IMR-90 (cell line): Measurements from ENCODE around the gene C1QTNF9B. TPM values are rescaled to one million over a fixed set of nuclear protein-coding genes. Genes with fewer than 3 reads are reported as not detected.

Experiments used
- ATAC-seq: fragments of 200-7000 bp; cut with Tn5 transposase; 2 replicates; pipeline ENCODE4 v1.9.1; 2020; ENCODE audit warnings: low read depth, mild to moderate bottlenecking, moderate library complexity
- BruUV-seq: library from RNA; stranded (reverse); fragments of 400-500 nt; replicated peaks from 2 replicates; lab custom pipeline; 2021; lab: Mats Ljungman, UMichigan
- CTCF ChIA-PET: fragments of 300-600 bp; formaldehyde crosslinking; extraction: SDS; loops from one replicate; lab custom pipeline; 2021; ENCODE audit warnings: antibody characterized with exemption; lab: Yijun Ruan, JAX
- POLR2A ChIA-PET: fragments of 300-600 bp; sonication (Branson Sonifier 250); formaldehyde crosslinking; loops from one replicate; lab custom pipeline; 2022; ENCODE audit warnings: antibody characterized with exemption; ENCODE audit not compliant: unreplicated experiment; lab: Charles Lee
- DNase-seq: peaks from one replicate; pipeline ENCODE4 v3.0.0; 2013
- H2AFZ ChIP-seq: replicated peaks from 2 replicates; pipeline ENCODE3; 2013; ENCODE audit warnings: low read length, mild to moderate bottlenecking; ENCODE audit not compliant: poor library complexity
- H2AK5ac ChIP-seq: 2 replicates; pipeline ENCODE4 v1.6.1; 2013; ENCODE audit warnings: low read depth, low read length, inconsistent platforms
- H2AK9ac ChIP-seq: replicated peaks from 2 replicates; pipeline ENCODE3; 2013; ENCODE audit warnings: mild to moderate bottlenecking, low read depth, low read length, moderate library complexity; ENCODE audit not compliant: poor library complexity
- H2BK120ac ChIP-seq: 2 replicates; pipeline ENCODE4 v1.6.1; 2013; ENCODE audit warnings: low read depth, low read length, inconsistent platforms
- H2BK15ac ChIP-seq: 3 replicates; pipeline ENCODE4 v1.6.1; 2013; ENCODE audit warnings: low read depth, low read length, inconsistent platforms
- H2BK20ac ChIP-seq: 2 replicates; pipeline ENCODE4 v1.6.1; 2013; ENCODE audit warnings: low read depth, mild to moderate bottlenecking, inconsistent platforms, low read length, moderate library complexity
- H2BK5ac ChIP-seq: 2 replicates; pipeline ENCODE4 v1.6.1; 2013; ENCODE audit warnings: mild to moderate bottlenecking, low read depth, low read length, inconsistent platforms; ENCODE audit not compliant: poor library complexity, severe bottlenecking
- H3K14ac ChIP-seq: replicated peaks from 2 replicates; pipeline ENCODE4 v1.6.1; 2013; ENCODE audit warnings: low read depth, low read length, inconsistent platforms
- H3K18ac ChIP-seq: 2 replicates; pipeline ENCODE4 v1.6.1; 2013; ENCODE audit warnings: low read depth, low read length, control low read depth
- H3K23ac ChIP-seq: 2 replicates; pipeline ENCODE4 v1.6.1; 2013; ENCODE audit warnings: low read depth, low read length, inconsistent platforms
- H3K27ac ChIP-seq: 2 replicates; pipeline ENCODE4 v1.5.1; 2013; ENCODE audit warnings: mild to moderate bottlenecking, control low read depth, low read length; ENCODE audit not compliant: insufficient read depth
- H3K27me3 ChIP-seq: 2 replicates; pipeline ENCODE4 v1.6.1; 2013; ENCODE audit warnings: low read length; ENCODE audit not compliant: control insufficient read depth, insufficient read depth
- H3K36me3 ChIP-seq: 2 replicates; pipeline ENCODE4 v1.6.1; 2013; ENCODE audit warnings: low read length, mixed read lengths; ENCODE audit not compliant: control insufficient read depth, insufficient read depth
- H3K4ac ChIP-seq: 2 replicates; pipeline ENCODE4 v1.6.1; 2013; ENCODE audit warnings: low read depth, low read length, inconsistent platforms
- H3K4me1 ChIP-seq: 2 replicates; pipeline ENCODE4 v1.6.1; 2013; ENCODE audit warnings: low read length, mixed read lengths; ENCODE audit not compliant: control insufficient read depth, insufficient read depth
- H3K4me2 ChIP-seq: 2 replicates; pipeline ENCODE4 v1.6.1; 2013; ENCODE audit warnings: low read depth, mild to moderate bottlenecking, control low read depth, low read length, moderate library complexity
- H3K4me3 ChIP-seq: 2 replicates; pipeline ENCODE4 v1.5.1; 2013; ENCODE audit warnings: low read depth, mild to moderate bottlenecking, control low read depth, low read length, moderate library complexity; ENCODE audit not compliant: insufficient read depth
- H3K56ac ChIP-seq: 2 replicates; pipeline ENCODE4 v1.6.1; 2013; ENCODE audit warnings: low read length, inconsistent platforms; ENCODE audit not compliant: insufficient read depth; ENCODE audit errors: extremely low read depth
- H3K79me1 ChIP-seq, 2 experiments: 2 replicates each; pipeline ENCODE4 v1.6.1; 2013; ENCODE audit warnings: low read length in 2 of 2, inconsistent platforms in 1 of 2, low read depth in 1 of 2
- H3K9ac ChIP-seq: 2 replicates; pipeline ENCODE4 v1.6.1; 2013; ENCODE audit warnings: low read depth, low read length, control low read depth
- H3K9me1 ChIP-seq: 2 replicates; pipeline ENCODE4 v1.6.1; 2013; ENCODE audit warnings: low read length, inconsistent platforms; ENCODE audit not compliant: insufficient read depth
- H3K9me3 ChIP-seq: 2 replicates; pipeline ENCODE4 v1.6.1; 2013; ENCODE audit warnings: low read length; ENCODE audit not compliant: control insufficient read depth, insufficient read depth
- H4K20me1 ChIP-seq: 2 replicates; pipeline ENCODE4 v1.6.1; 2013; ENCODE audit warnings: low read length, inconsistent platforms; ENCODE audit not compliant: insufficient read depth
- H4K5ac ChIP-seq: 2 replicates; pipeline ENCODE4 v1.6.1; 2013; ENCODE audit warnings: mild to moderate bottlenecking, low read depth, low read length, control low read depth
- H4K8ac ChIP-seq, 2 experiments: 2 replicates each; pipeline ENCODE4 v1.6.1; 2013; ENCODE audit warnings: low read depth in 2 of 2, low read length in 2 of 2, control low read depth in 1 of 2, inconsistent platforms in 1 of 2
- H4K91ac ChIP-seq: 2 replicates; pipeline ENCODE4 v1.6.1; 2013; ENCODE audit warnings: low read depth, low read length, inconsistent platforms; ENCODE audit not compliant: insufficient read depth
- CEBPB ChIP-seq: IDR thresholded peaks from 2 replicates; pipeline ENCODE4 v1.6.1; 2012; ENCODE audit warnings: low read depth, low read length, improper control_type of control experiment
- ELK1 ChIP-seq: fragments of 150-350 bp; IDR thresholded peaks from 2 replicates; pipeline ENCODE4 v1.6.1; 2016; ENCODE audit warnings: low read depth, mild to moderate bottlenecking, low read length, moderate library complexity, borderline replicate concordance
- WGBS, 2 experiments: methylation state at CpG; one replicate each; pipeline versions ENCODE4 v1.1.5 to v1.1.7; 2013; ENCODE audit warnings: missing lambda C conversion rate in 2 of 2; ENCODE audit not compliant: insufficient read length in 1 of 2; ENCODE audit errors: extremely low coverage in 2 of 2; 5-methylcytosine and 5-hydroxymethylcytosine counted together
- dilution Hi-C: fragments of 300-500 bp; cut with HindIII; formaldehyde crosslinking; loops from one replicate; pipeline ENCODE4 v1.14.3; 2018; ENCODE audit warnings: low sequenced_read_pairs; ENCODE audit not compliant: unreplicated experiment
- in situ Hi-C: fragments of 300-500 bp; cut with MboI; formaldehyde crosslinking; loops from 3 replicates; pipeline ENCODE4 v1.14.3; 2019; ENCODE audit warnings: low sequenced_read_pairs, inconsistent platforms, mixed read lengths
- intact Hi-C: fragments of 100-400 bp; cut with micrococcal nuclease; formaldehyde crosslinking; loops from 2 replicates; pipeline ENCODE4 v1.10.0; 2022
- polyA plus RNA-seq, 3 experiments: library from polyadenylated mRNA; depleted of rRNA; stranded (reverse); fragments of >200 nt; gene quantifications; 2 replicates each; pipeline ENCODE4 v1.2.3, GENCODE V29; 2012; ENCODE audit warnings: low replicate concordance in 1 of 3
- total RNA-seq: library from RNA; depleted of rRNA; stranded (reverse); fragments of >200 nt; gene quantifications from 2 replicates; pipeline ENCODE4 v1.2.3, GENCODE V29; 2012

The C1QTNF9B gene
- total and polyA plus RNA-seq, 2 of the 4 experiments (the other 2 are of a cell fraction) = 0.72 to 1.1 TPM

DNA sequence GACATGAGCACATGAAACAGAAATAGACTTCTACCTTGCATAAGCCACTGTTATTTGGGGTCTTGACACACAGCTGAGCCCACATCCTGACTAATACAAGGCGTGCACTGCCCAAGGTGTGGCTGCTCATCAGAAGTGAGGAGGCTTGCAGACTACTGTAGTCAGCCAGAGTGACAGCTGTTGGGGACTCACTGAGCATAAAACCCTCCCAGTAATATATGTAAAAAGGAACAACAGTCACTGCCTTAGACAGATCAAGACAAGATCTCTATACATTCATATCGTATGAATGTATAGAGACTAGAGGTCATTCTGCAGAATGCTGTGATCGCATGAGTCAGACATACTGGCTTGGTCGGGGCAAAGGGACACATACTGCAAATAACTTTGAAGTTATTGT, 4.1 kb upstream of the C1QTNF9B start:
- H3K27ac ChIP-seq = peak overlapping the region; percentile 24; the same call in 1 of the 2 replicates
- peak overlapping the region; percentile 17 for H2BK5ac ChIP-seq
- intact Hi-C loops (no loop called here), dilution Hi-C loops (no loop called here), in situ Hi-C loops (no loop called here)
- no peaks in the 10 kb centered on the region for H3K36me3 ChIP-seq
- peaks cover 10% of the 10 kb centered on the region for H3K9me1 ChIP-seq
- peak overlapping the region; percentile 78 for H2AFZ ChIP-seq
- peak overlapping the region; percentile 95 for H2BK120ac ChIP-seq
- ChIA-PET POLR2A (no interaction called here), CTCF (interaction anchor here (1.6 kb wide), 1 partner anchor 8 kb away, joined by 3 read pairs; no protein-coding TSS in a partner anchor)
- H4K8ac ChIP-seq = peak overlapping the region; percentile 3 to 67; a peak in 2 of 4 replicates
- DNase-seq = peak; percentile 61
- peak overlapping the region; percentile 86 for H3K4ac ChIP-seq
- H3K14ac ChIP-seq = peak overlapping the region; percentile 67
- H2AK5ac ChIP-seq = peak overlapping the region; percentile 85; the same call in 1 of the 2 replicates
- BruUV-seq = no TSS peak
- H3K9ac ChIP-seq = no peak overlapping the region
- TF ChIP-seq CEBPB (peak; percentile 52; the same call in 1 of the 2 replicates), ELK1 (no peak)
- H3K18ac ChIP-seq = peak overlapping the region; percentile 24
- peak overlapping the region; percentile 93; the same call in 1 of the 3 replicates for H2BK15ac ChIP-seq
- H4K5ac ChIP-seq = peak overlapping the region; percentile 27
- WGBS, 2 experiments = 0% methylated on average over 1 of the region's 4 CpGs; no CpG with 5 or more reads in 1 of the 2 experiments
- ATAC-seq = peak; percentile 19; the same call in 1 of the 2 replicates
- no peaks in the 10 kb centered on the region; the same call in 1 of the 2 replicates for H3K9me3 ChIP-seq
- no peak overlapping the region for H3K4me3 ChIP-seq
- H3K4me1 ChIP-seq = peaks cover 14% of the 10 kb centered on the region
- H3K27me3 ChIP-seq = no peaks in the 10 kb centered on the region
- H4K91ac ChIP-seq = peak overlapping the region; percentile 57
- H3K4me2 ChIP-seq = no peak overlapping the region
- H3K79me1 ChIP-seq = no peaks in the 10 kb centered on the region
- H2AK9ac ChIP-seq = no peak overlapping the region
- peak overlapping the region; percentile 97 for H2BK20ac ChIP-seq
- peak overlapping the region; percentile 76; the same call in 1 of the 2 replicates for H3K23ac ChIP-seq
- no peak overlapping the region for H3K56ac ChIP-seq
- no peaks in the 10 kb centered on the region for H4K20me1 ChIP-seq
